ENCODE measurements around the gene UNC5C.

Gene UNC5C

DNA sequence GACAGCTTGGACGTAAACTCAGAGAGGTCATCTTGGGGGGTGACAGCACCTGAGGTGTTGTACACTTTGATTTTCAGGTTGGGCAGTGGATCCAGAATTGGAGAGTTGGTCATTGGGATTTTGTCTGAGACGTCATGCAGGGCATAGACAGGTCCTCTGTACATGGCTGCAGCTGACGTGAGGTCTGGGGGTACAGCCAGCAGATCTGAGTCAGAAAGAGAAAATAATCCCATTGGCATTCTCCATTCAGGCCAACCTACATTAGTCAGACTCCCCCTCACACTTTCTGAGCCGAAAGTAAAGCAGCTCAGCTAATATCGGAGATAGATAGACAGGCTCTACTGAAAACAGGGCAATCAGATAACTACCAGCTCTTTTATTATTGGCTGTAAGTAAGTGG lies 329.7 kb downstream of the UNC5C start:
- Histone ChIP-seq H3K27ac (ENCODE audit: extremely low read depth, low read depth, low read length) (no peak overlapping the region), H3K4me3 (ENCODE audit: low read depth, low read length) (no peak overlapping the region), H3K4me1 (ENCODE audit: control insufficient read depth, insufficient read depth, low read length) (no peaks in the 10 kb centered on the region), H3K36me3 (ENCODE audit: control insufficient read depth in 2 of 2, insufficient read depth in 1 of 2, low read length in 2 of 2) (no peaks in the 10 kb centered on the region), H3K9me3 (ENCODE audit: control insufficient read depth, insufficient read depth, low read depth, low read length) (no peaks in the 10 kb centered on the region)
- CTCF ChIA-PET, result no interaction called here
- POLR2A ChIA-PET, result no interaction called here
- TF ChIP-seq PRDM1 (tag by site-specific recombination; IDR thresholded peaks at IDR 0.05), result no peak
- TF ChIP-seq KLF7 (tag by site-specific recombination; IDR thresholded peaks at IDR 0.05; ENCODE audit: borderline replicate concordance), result no peak

DNA sequence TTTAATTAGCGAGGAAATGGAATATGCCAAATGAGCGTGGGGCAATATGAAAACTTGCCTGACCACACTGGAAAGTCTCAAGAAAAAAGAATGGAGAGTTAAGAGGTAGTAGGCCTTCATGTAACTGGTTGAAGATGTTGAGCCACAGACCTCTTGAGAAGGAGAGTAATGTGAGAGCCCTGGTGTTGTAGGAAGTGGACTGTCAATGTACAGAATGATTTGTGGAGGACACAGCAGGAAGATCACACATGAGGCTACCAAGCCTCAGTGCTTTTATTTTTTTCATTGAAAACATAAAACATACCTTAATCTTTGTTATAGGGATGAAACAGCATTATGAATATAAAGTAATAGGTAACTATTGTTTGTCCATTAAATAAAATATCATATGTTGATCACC lies 331.6 kb downstream of the UNC5C start:
- Histone ChIP-seq H3K36me3 (ENCODE audit: control insufficient read depth in 2 of 2, insufficient read depth in 1 of 2, low read length in 2 of 2) (no peaks in the 10 kb centered on the region), H3K27ac (ENCODE audit: extremely low read depth, low read depth, low read length) (no peak overlapping the region), H3K4me3 (ENCODE audit: low read depth, low read length) (no peak overlapping the region), H3K9me3 (ENCODE audit: control insufficient read depth, insufficient read depth, low read depth, low read length) (no peaks in the 10 kb centered on the region), H3K4me1 (ENCODE audit: control insufficient read depth, insufficient read depth, low read length) (no peaks in the 10 kb centered on the region)
- ChIA-PET CTCF (no interaction called here), POLR2A (no interaction called here)
- no peak for TF ChIP-seq ZNF768 (tag by site-specific recombination; IDR thresholded peaks at IDR 0.05)
- TF ChIP-seq ZNF366 (tag by site-specific recombination; conservative IDR thresholded peaks at IDR 0.05), result no peak
- no peak for TF ChIP-seq ZNF521 (tag by site-specific recombination; IDR thresholded peaks at IDR 0.05)
- TF ChIP-seq TRIM28 (IDR thresholded peaks at IDR 0.05; ENCODE audit: borderline replicate concordance, low read length), result no peak
- TF ChIP-seq ZNF830 (tag by site-specific recombination; IDR thresholded peaks at IDR 0.05; ENCODE audit: low read depth), result no peak
- no peak for TF ChIP-seq ZFP69B (tag by site-specific recombination; IDR thresholded peaks at IDR 0.05)
- no peak for TF ChIP-seq ZNF777 (tag by site-specific recombination; IDR thresholded peaks at IDR 0.05; ENCODE audit: borderline replicate concordance)
- no peak for TF ChIP-seq KLF9 (tag by site-specific recombination; IDR thresholded peaks at IDR 0.05; ENCODE audit: low read depth)
- no peak for TF ChIP-seq WT1 (tag by site-specific recombination; IDR thresholded peaks at IDR 0.05)
- no peak for TF ChIP-seq SALL2 (tag by site-specific recombination; IDR thresholded peaks at IDR 0.05; ENCODE audit: borderline replicate concordance)
- TF ChIP-seq GFI1B (tag by site-specific recombination; IDR thresholded peaks at IDR 0.05), result no peak

DNA sequence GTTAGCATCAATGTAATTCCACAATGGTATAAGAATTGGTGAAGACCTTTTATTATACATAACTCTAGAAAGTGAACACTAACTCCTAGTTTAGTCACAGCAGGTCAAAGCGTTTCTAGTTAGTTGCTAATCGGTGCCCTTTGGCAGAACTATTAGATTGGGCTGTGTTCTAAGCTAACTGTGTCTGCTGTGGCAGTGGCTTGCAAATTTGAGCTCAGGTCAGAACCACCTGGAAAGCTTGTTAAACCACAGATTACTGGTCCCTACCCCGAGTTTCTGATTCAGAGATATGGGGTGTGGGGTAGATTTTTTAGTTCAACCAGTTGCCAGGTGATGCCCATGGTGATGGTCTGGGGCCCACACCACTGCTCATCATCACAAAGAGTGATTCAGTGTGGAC lies 332.1 kb downstream of the UNC5C start:
- POLR2A ChIA-PET, result no interaction called here
- H3K27ac ChIP-seq (ENCODE audit: extremely low read depth, low read depth, low read length), result no peak overlapping the region
- H3K9me3 ChIP-seq (ENCODE audit: control insufficient read depth, insufficient read depth, low read depth, low read length), result no peaks in the 10 kb centered on the region
- no peaks in the 10 kb centered on the region for H3K4me1 ChIP-seq (ENCODE audit: control insufficient read depth, insufficient read depth, low read length)
- H3K36me3 ChIP-seq (ENCODE audit: control insufficient read depth in 2 of 2, insufficient read depth in 1 of 2, low read length in 2 of 2), result no peaks in the 10 kb centered on the region
- no peak overlapping the region for H3K4me3 ChIP-seq (ENCODE audit: low read depth, low read length)
- CTCF ChIA-PET, result interaction anchor here (0.6 kb wide), 1 partner anchor 753 kb away, joined by 3 read pairs; no protein-coding TSS in a partner anchor
- TF ChIP-seq, protein P1, sequence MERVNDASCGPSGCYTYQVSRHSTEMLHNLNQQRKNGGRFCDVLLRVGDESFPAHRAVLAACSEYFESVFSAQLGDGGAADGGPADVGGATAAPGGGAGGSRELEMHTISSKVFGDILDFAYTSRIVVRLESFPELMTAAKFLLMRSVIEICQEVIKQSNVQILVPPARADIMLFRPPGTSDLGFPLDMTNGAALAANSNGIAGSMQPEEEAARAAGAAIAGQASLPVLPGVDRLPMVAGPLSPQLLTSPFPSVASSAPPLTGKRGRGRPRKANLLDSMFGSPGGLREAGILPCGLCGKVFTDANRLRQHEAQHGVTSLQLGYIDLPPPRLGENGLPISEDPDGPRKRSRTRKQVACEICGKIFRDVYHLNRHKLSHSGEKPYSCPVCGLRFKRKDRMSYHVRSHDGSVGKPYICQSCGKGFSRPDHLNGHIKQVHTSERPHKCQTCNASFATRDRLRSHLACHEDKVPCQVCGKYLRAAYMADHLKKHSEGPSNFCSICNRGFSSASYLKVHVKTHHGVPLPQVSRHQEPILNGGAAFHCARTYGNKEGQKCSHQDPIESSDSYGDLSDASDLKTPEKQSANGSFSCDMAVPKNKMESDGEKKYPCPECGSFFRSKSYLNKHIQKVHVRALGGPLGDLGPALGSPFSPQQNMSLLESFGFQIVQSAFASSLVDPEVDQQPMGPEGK (tag by site-specific recombination; IDR thresholded peaks at IDR 0.05), result no peak
- no peak for TF ChIP-seq KLF8 (tag by site-specific recombination; IDR thresholded peaks at IDR 0.05)
- TF ChIP-seq ZNF223 (tag by site-specific recombination; IDR thresholded peaks at IDR 0.05), result no peak
- no peak for TF ChIP-seq SP3 (tag by site-specific recombination; IDR thresholded peaks at IDR 0.05)
- TF ChIP-seq, protein P2, sequence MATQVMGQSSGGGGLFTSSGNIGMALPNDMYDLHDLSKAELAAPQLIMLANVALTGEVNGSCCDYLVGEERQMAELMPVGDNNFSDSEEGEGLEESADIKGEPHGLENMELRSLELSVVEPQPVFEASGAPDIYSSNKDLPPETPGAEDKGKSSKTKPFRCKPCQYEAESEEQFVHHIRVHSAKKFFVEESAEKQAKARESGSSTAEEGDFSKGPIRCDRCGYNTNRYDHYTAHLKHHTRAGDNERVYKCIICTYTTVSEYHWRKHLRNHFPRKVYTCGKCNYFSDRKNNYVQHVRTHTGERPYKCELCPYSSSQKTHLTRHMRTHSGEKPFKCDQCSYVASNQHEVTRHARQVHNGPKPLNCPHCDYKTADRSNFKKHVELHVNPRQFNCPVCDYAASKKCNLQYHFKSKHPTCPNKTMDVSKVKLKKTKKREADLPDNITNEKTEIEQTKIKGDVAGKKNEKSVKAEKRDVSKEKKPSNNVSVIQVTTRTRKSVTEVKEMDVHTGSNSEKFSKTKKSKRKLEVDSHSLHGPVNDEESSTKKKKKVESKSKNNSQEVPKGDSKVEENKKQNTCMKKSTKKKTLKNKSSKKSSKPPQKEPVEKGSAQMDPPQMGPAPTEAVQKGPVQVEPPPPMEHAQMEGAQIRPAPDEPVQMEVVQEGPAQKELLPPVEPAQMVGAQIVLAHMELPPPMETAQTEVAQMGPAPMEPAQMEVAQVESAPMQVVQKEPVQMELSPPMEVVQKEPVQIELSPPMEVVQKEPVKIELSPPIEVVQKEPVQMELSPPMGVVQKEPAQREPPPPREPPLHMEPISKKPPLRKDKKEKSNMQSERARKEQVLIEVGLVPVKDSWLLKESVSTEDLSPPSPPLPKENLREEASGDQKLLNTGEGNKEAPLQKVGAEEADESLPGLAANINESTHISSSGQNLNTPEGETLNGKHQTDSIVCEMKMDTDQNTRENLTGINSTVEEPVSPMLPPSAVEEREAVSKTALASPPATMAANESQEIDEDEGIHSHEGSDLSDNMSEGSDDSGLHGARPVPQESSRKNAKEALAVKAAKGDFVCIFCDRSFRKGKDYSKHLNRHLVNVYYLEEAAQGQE (tag by site-specific recombination; IDR thresholded peaks at IDR 0.05), result no peak
- TF ChIP-seq ZBTB21 (tag by site-specific recombination; IDR thresholded peaks at IDR 0.05), result no peak
- no peak for TF ChIP-seq ZEB2 (tag by site-specific recombination; IDR thresholded peaks at IDR 0.05)
- no peak for TF ChIP-seq ZNF544 (tag by site-specific recombination; IDR thresholded peaks at IDR 0.05)
- no peak for TF ChIP-seq ZSCAN16 (tag by site-specific recombination; IDR thresholded peaks at IDR 0.05)
- TF ChIP-seq ZNF626 (tag by site-specific recombination; IDR thresholded peaks at IDR 0.05), result no peak
- no peak for TF ChIP-seq ZNF311 (tag by site-specific recombination; IDR thresholded peaks at IDR 0.05; ENCODE audit: borderline replicate concordance)
- no peak for TF ChIP-seq ZFP69B (tag by site-specific recombination; IDR thresholded peaks at IDR 0.05)
- TF ChIP-seq ZNF324 (tag by site-specific recombination; IDR thresholded peaks at IDR 0.05), result no peak
- TF ChIP-seq, protein P3, sequence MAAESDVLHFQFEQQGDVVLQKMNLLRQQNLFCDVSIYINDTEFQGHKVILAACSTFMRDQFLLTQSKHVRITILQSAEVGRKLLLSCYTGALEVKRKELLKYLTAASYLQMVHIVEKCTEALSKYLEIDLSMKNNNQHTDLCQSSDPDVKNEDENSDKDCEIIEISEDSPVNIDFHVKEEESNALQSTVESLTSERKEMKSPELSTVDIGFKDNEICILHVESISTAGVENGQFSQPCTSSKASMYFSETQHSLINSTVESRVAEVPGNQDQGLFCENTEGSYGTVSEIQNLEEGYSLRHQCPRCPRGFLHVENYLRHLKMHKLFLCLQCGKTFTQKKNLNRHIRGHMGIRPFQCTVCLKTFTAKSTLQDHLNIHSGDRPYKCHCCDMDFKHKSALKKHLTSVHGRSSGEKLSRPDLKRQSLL (tag by site-specific recombination; IDR thresholded peaks at IDR 0.05), result no peak

Data from HEK293 (cell line).